GM12891 (cell line): ENCODE data around the gene KCNAB3.

Experiments used
- DNase-seq: peaks from one replicate; pipeline ENCODE4 v3.0.0; 2011; ENCODE audit warnings: low spot score; ENCODE audit not compliant: insufficient read length
- FAIRE-seq: peaks from 2 replicates; lab custom pipeline; 2011; peaks lifted over from hg19 to GRCh38; lab: Jason Lieb, UNC
- PAX5 ChIP-seq: IDR thresholded peaks from 2 replicates; pipeline ENCODE4 v1.6.1; 2011; ENCODE audit warnings: low read length, moderate library complexity, mild to moderate bottlenecking; ENCODE audit not compliant: insufficient read depth, severe bottlenecking
- POLR2A ChIP-seq: IDR thresholded peaks from 2 replicates; pipeline ENCODE4 v1.6.1; 2011; ENCODE audit warnings: low read depth, low read length, control low read depth
- POLR2AphosphoS5 ChIP-seq: IDR thresholded peaks from 2 replicates; pipeline ENCODE4 v1.6.1; 2011; ENCODE audit warnings: low read depth, low read length, control low read depth
- POU2F2 ChIP-seq: IDR thresholded peaks from 2 replicates; pipeline ENCODE4 v1.6.1; 2011; ENCODE audit warnings: low read depth, mild to moderate bottlenecking, control low read depth, low read length, moderate library complexity
- SPI1 ChIP-seq: IDR thresholded peaks from 2 replicates; pipeline ENCODE4 v1.6.1; 2011; ENCODE audit warnings: low read depth, low read length, control low read depth
- TAF1 ChIP-seq: IDR thresholded peaks from 2 replicates; pipeline ENCODE4 v1.6.1; 2011; ENCODE audit warnings: low read depth, low read length, control low read depth

The KCNAB3 gene

DNA sequence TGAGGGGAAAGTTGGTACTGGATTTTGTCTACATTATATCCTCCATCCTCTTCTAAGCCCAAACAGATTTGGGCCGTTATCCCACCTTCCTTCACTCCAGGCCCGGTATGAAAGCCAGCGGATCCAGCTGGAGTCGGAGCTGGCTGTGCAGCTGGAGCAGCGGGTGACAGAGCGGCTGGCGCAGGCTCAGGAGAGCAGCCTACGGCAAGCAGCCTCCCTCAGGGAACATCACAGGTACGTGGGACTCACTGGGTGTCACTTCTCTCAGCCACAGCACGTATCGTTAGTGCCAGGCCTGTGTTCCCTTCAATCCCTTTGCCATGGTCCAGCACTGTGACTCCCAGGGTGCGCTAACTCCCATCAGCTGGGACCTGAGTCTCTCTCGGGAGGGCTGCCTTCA lies 13.6 kb upstream of the KCNAB3 start:
- DNase-seq = no peak
- no peak for TF ChIP-seq POLR2AphosphoS5
- no peak for TF ChIP-seq PAX5
- no peak for TF ChIP-seq SPI1
- no peak for TF ChIP-seq POLR2A
- no peak for TF ChIP-seq TAF1
- TF ChIP-seq POU2F2 = no peak
- FAIRE-seq = no peak

- TF ChIP-seq TAF1 (no peak), SPI1 (no peak), POLR2AphosphoS5 (no peak), POU2F2 (no peak), POLR2A (no peak), PAX5 (no peak)
- no peak for FAIRE-seq
- DNase-seq = no peak
Observed at GRCh38 chr17:7940743-7941142, 11.1 kb upstream of the KCNAB3 start.

GRCh38 chr17:7940034-7940433 lies 10.4 kb upstream of the KCNAB3 start:
- TF ChIP-seq POLR2AphosphoS5 (no peak), SPI1 (no peak), POU2F2 (no peak), PAX5 (no peak), POLR2A (no peak), TAF1 (no peak)
- FAIRE-seq (no peak), DNase-seq (no peak)

DNA sequence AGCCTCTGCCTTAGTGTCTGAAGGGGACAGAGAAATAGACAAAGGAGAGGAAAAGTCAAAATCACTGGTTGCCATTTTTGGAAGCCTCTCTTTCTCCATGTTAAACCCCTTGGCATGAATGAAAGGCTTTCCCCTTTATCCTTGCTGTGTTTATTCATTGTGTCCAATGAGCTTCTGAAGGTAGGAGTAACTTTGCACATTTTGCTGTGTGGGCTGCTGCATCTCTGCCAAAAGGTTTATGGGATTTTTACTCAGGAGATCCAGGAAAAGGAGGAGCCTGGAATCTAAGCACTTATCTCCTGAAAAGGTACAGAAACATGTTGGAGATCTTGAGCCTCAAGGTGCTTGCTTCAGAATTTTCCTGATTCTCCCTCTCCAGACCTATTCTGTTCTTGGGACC lies 6.2 kb upstream of the KCNAB3 start:
- FAIRE-seq (no peak), DNase-seq (no peak)
- TF ChIP-seq TAF1 (no peak), SPI1 (no peak), POLR2A (no peak)

DNA sequence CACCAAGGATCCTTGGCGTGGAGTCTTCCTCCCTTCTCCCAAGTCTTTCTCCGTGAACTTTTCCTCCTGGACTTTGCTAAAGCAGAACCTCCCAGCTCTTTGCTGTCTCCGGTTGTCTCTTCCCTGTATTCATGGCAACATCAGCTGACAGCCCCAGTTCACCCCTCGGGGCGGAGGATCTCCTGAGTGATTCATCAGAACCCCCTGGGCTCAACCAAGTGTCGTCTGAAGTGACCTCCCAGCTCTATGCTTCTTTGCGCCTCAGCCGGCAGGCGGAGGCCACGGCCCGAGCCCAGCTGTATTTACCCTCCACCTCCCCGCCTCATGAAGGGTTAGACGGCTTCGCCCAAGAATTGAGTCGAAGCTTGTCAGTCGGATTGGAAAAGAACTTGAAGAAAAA lies 3.3 kb upstream of the KCNAB3 start:
- DNase-seq (no peak), FAIRE-seq (peak; percentile 57)
- TF ChIP-seq PAX5 (no peak), SPI1 (no peak), POU2F2 (no peak), POLR2AphosphoS5 (no peak), TAF1 (no peak), POLR2A (no peak)

- TF ChIP-seq SPI1 = 0 out of 2 replicates have a peak, but pooled peaks have one; percentile 1
- TF ChIP-seq PAX5 = no peak
- DNase-seq (no peak), FAIRE-seq (peak; percentile 55)
Observed at GRCh38 chr17:7932483-7932891, 2.8 kb upstream of the KCNAB3 start.

DNA sequence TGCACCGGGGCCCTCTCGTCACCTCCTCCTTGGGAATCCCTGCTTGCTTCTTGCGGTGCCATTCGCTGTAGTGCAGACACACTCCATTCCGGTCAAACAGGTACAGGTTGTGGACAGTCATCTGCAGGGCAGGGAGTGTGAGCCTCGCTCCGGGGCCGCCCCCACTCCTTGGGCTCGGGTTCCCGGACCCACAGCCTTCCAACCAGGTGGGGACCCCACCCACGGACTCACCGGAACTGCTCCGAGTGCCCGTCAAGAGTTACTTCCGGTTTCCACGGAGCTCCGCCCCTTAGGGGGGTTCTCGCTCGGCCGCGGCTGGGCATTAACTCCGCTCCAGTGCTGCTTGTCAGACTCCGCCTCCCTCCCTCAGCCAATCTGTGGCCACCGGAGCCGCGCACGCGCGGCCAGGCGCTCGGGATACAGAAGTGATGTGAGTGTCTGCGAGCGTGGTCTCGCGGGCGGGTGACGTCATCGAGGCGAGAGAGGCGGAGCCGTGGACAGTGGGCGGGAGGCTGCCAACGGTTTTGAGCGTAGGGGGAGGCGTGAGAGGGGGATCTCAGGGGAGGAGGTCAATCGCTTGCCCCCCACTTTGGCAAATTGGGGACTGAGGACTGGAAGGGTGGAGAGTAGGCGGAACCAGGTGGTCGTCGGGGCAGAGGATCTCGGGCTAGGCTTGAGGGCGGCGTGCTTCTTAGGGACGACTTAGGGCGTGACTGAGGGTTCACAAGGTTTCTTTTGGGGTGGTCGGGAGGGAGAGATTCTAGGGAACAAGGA lies 2.2 kb upstream of the KCNAB3 start, which contains the start of the genes CNTROB and TRAPPC1:
Gene CNTROB, plus strand, starts transcription at position 498 of the 774 bp plus-strand sequence. CDS start 874 bp downstream, outside the sequence.
Gene TRAPPC1, minus strand, starts transcription at position 238 of the 774 bp plus-strand sequence. Its CDS starts 117 bp downstream, at position 121.
- DNase-seq (peak; percentile 100), FAIRE-seq (peak; percentile 99)
- TF ChIP-seq POU2F2 = 0 out of 2 replicates have a peak, but pooled peaks have one; percentile 41
- TF ChIP-seq TAF1 = peak; percentile 35; the same call in 1 of the 2 replicates
- no peak for TF ChIP-seq POLR2AphosphoS5
- no peak for TF ChIP-seq SPI1
- TF ChIP-seq POLR2A = peak; percentile 74; the same call in 1 of the 2 replicates
- no peak for TF ChIP-seq PAX5

DNA sequence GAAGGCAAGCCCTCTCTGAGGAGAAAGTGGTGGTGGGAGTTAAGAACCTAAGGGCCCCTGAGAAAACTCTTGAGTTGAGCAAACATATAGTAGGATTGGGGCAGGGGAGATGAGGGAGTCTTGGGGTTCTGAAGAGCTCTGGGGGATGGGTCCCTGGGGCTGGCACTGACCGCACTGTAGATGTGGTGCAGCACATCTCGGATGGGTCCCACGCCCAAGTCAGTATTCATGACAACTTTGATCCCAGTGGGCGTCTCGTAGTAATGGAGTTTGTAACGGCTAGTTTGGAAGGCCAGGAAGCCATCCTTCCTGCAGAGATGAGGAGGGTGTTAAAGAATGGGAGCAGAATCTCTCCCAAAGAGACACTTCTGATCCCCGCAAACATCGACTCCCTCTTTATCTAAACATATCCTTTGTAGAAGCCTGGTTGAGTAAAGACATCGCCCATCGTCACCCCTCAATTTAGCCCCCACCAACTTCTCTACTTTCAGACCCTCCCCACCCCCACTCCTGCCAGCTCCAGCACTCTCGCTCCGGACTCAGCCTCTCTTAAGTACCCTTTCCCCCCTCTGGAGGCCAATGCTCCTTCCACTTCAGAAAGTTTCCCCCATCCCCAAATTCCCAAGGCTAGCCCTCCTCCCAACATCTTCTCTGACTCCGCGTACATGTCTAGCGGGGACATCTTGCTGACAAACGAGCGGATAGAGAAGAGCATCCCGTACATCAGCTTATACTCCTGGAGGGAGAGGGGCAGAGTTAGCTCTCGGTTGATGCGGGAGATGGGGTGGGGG lies 1.4 kb upstream of the KCNAB3 start:
- DNase-seq = no peak
- FAIRE-seq = peak; percentile 9
- TF ChIP-seq POU2F2 (no peak), POLR2AphosphoS5 (no peak), POLR2A (no peak), TAF1 (no peak)

DNA sequence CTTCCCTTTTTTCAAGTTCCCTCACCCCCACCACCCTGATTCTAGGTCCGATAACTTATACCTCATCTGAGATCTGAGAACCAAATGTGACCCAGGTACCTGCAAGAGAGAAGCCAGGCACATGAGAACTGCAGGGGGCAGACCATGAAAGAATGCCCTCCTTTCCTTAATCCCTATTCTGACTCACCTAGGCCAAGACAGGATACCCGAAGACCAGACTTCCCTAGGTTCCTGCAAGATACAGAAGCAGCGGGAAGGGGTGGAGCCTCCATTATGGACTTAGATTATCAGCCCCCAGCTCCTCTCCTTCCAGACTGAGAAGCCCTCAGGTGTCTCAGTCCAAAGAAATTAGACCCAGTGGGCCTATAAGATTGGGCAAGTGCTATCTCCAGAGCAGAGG lies 2.1 kb downstream of the KCNAB3 start:
- no peak for TF ChIP-seq TAF1
- peak; percentile 25; the same call in 1 of the 2 replicates for TF ChIP-seq SPI1
- FAIRE-seq = no peak
- DNase-seq = no peak

DNA sequence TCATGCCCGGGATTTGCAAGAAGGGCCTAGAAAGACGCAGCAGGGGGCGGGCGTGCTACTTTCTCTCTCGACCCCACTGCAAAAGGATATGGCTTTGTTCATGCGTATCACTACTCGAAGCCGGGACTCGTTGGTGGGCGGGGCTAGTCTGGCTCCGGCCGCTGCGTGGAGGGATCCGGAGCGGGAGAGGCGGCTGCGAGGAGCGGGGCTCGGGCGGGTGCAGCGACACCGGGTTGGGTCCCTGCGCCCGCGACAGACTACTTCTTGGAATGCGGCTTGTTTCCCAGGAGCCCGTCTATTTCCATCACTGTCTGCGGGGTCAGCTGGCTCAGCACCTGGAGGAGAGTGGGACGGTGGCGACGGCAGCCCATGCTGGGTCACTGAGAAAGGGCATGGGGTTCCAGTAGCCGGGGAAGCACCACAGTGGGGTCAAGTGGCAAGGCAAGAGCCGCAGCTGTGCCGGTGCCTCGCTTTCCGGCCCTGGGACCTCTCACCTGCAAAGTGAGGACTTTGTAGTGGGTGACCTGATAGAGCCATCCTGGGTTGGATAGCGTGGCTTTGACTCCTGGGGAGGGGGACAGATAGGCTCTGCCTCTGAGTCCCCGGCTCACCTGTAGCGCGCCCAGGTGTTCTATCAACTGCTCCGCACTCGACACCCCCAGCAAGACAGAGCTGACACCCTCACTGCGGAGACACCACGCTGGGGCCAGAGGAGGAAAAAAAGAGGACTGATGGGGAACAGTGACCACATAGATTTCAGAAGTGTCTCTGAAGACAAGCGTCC lies 6.6 kb downstream of the KCNAB3 start:
- FAIRE-seq = peak; percentile 94
- peak; percentile 52; the same call in 1 of the 2 replicates for TF ChIP-seq TAF1
- TF ChIP-seq SPI1 = no peak
- no peak for TF ChIP-seq PAX5
- peak; percentile 54; the same call in 1 of the 2 replicates for TF ChIP-seq POLR2A
- TF ChIP-seq POLR2AphosphoS5 = peak; percentile 60; the same call in 1 of the 2 replicates
- peak; percentile 64; the same call in 1 of the 2 replicates for TF ChIP-seq POU2F2
- DNase-seq = peak; percentile 75
